Kidney (tissue), 14 donors: ENCODE measurements around the gene ZBTB42. TPM values are rescaled to one million over a fixed set of nuclear protein-coding genes. Genes with fewer than 3 reads are reported as not detected.
A peak's percentile ranks its signal among the peaks of the same experiment; 100 is the strongest.

Source experiments
- DNase-seq, 5 donors: peaks; one replicate each; pipeline ENCODE4 v3.0.0-alpha.2; 2013 to 2020
- FAIRE-seq: peaks from 2 replicates; lab custom pipeline; 2012; peaks lifted over from hg19 to GRCh38; lab: Jason Lieb, UNC
- H3K27ac ChIP-seq, 2 donors: one replicate each; pipeline ENCODE4 v1.7.0; 2013; ENCODE audit warnings: low read depth in 2 of 2, low read length in 2 of 2, inconsistent platforms in 1 of 2
- H3K27me3 ChIP-seq: one replicate; pipeline ENCODE4 v1.7.1; 2013; ENCODE audit warnings: low read length, inconsistent platforms; ENCODE audit not compliant: control insufficient read depth, insufficient read depth
- H3K36me3 ChIP-seq, 3 donors: one replicate each; pipeline versions ENCODE4 v1.7.0 to v1.7.1; 2013; ENCODE audit warnings: low read length in 3 of 3, control low read depth in 1 of 3, inconsistent platforms in 1 of 3; ENCODE audit not compliant: insufficient read depth in 3 of 3, control insufficient read depth in 2 of 3
- H3K4me1 ChIP-seq, 3 donors: one replicate each; pipeline versions ENCODE4 v1.7.0 to v1.7.1; 2013; ENCODE audit warnings: low read length in 3 of 3, inconsistent platforms in 1 of 3, low read depth in 1 of 3; ENCODE audit not compliant: control insufficient read depth in 2 of 3, insufficient read depth in 2 of 3
- H3K4me3 ChIP-seq, 3 donors: one replicate each; pipeline versions ENCODE4 v1.7.0 to v1.8.1; 2013; ENCODE audit warnings: low read length in 3 of 3, control low read depth in 1 of 3, inconsistent platforms in 1 of 3
- H3K9ac ChIP-seq, 3 donors: one replicate each; pipeline versions ENCODE4 v1.7.0 to v1.7.1; 2013; ENCODE audit warnings: low read length in 3 of 3, control low read depth in 1 of 3, inconsistent platforms in 1 of 3
- H3K9me3 ChIP-seq, 3 donors: one replicate each; pipeline versions ENCODE4 v1.7.0 to v1.7.1; 2013; ENCODE audit warnings: low read length in 3 of 3, control low read depth in 1 of 3, inconsistent platforms in 1 of 3; ENCODE audit not compliant: control insufficient read depth in 2 of 3, insufficient read depth in 1 of 3
- intact Hi-C: fragments of 100-400 bp; cut with DNase I; formaldehyde crosslinking; loops from one replicate; pipeline ENCODE4 v1.11.1; 2022
- polyA plus RNA-seq: library from polyadenylated mRNA; stranded (reverse); fragments of 350-450 nt; fragmentation: Illumina TruSeq; extraction: RNeasy Lipid Tissue Mini Kit (QIAGEN cat#74804); gene quantifications from one replicate; pipeline ENCODE4 v1.2.3, GENCODE V29; 2014; ENCODE audit warnings: low read depth, low replicate concordance; ENCODE audit not compliant: insufficient read depth
- total RNA-seq: library from RNA; stranded (reverse); fragmentation: NEBNext Ultra II Directional; extraction: Animal tissue kit (Norgen Biotek cat#: 25700); gene quantifications from one replicate; pipeline ENCODE4 v1.2.1, GENCODE V29; 2021
- TF ChIP-seq, protein P1 (sequence below): IDR thresholded peaks from 3 replicates; pipeline ENCODE4 v1.5.1; 2012; ENCODE audit warnings: mild to moderate bottlenecking, moderate library complexity, borderline replicate concordance; ENCODE audit not compliant: insufficient read depth; ENCODE audit errors: extremely low read depth
- donor health status: control.
- donor health status: control.
- donor health status: control.
- donor health status: control.
- donor health status: control.
- donor health status: DM: yes; HTN: yes; CAD: no.
- donor health status: Normal renal cell carcinoma (clear cell type).

ZBTB42 gene
- total and polyA plus RNA-seq, 2 donors from 2014 or later = 3.9 to 10.0 TPM

DNA sequence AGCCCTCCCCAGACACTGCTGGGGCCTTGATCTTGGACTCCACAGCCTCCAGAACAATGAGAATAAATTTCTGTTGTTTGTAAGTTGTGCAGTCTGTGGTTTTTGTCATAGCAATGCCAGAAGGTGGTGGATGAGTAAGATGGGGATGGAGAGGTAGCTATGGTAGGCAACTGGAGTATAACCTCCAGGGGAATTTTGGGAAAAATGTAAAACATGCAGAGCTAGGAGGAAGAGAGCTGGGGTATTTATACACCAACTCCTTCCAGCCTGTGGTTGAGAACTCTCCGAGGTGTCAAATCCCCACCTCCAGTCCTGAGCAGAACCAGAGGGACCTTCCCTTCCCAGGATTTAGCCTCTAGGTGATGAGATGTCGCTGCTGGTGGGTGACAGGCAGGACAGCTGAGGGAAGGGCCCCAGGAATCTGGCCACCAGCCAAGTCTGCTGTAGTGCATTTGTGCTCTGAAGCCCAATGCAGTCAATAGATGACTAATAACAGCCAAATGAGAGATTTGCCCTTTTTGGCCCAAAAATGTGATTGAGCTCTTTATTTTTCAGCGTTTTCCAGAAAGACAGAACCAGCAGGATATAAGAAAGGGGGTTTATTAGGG, 45.0 kb downstream of the ZBTB42 start:
- DNase-seq = peak in 1 of 5 donors; percentile 17
- TF ChIP-seq, protein P1, sequence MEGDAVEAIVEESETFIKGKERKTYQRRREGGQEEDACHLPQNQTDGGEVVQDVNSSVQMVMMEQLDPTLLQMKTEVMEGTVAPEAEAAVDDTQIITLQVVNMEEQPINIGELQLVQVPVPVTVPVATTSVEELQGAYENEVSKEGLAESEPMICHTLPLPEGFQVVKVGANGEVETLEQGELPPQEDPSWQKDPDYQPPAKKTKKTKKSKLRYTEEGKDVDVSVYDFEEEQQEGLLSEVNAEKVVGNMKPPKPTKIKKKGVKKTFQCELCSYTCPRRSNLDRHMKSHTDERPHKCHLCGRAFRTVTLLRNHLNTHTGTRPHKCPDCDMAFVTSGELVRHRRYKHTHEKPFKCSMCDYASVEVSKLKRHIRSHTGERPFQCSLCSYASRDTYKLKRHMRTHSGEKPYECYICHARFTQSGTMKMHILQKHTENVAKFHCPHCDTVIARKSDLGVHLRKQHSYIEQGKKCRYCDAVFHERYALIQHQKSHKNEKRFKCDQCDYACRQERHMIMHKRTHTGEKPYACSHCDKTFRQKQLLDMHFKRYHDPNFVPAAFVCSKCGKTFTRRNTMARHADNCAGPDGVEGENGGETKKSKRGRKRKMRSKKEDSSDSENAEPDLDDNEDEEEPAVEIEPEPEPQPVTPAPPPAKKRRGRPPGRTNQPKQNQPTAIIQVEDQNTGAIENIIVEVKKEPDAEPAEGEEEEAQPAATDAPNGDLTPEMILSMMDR = no peak
- Histone ChIP-seq H3K9ac (no peak overlapping the region), H3K4me1 (peaks cover 0 to 10% (median 0%) of the 10 kb centered on the region in 3 donors), H3K27me3 (peaks cover 14% of the 10 kb centered on the region), H3K27ac (no peak overlapping the region), H3K9me3 (no peaks in the 10 kb centered on the region), H3K4me3 (no peak overlapping the region), H3K36me3 (no peaks in the 10 kb centered on the region)
- no peak for FAIRE-seq
- intact Hi-C loops = no loop called here

DNA sequence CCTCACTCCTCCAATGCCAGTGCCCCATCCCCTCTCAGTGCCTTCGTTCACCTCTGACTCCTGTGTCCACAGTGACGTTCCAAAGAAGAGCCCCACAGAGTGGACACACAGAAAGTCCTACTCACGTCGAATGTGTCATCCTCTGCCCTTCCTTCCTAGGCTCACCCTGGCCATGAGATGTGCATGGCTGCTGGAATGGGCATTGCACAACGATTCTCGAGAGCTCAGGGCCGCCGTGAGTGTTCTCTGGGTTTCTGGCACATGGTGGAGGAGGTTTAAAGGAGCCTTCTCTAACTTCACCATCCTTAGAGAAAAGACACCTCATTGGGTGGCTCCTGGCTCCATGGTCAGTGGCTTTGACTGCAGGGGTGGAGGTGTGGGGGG, 51.4 kb downstream of the ZBTB42 start:
- H3K27me3 ChIP-seq = no peaks in the 10 kb centered on the region
- intact Hi-C loops = no loop called here
- FAIRE-seq (no peak), DNase-seq (no peak)
- H3K27ac ChIP-seq = no peak overlapping the region
- no peak overlapping the region for H3K4me3 ChIP-seq
- H3K36me3 ChIP-seq = no peaks in the 10 kb centered on the region
- no peaks in the 10 kb centered on the region for H3K4me1 ChIP-seq
- no peaks in the 10 kb centered on the region for H3K9me3 ChIP-seq
- no peak overlapping the region for H3K9ac ChIP-seq
- TF ChIP-seq, protein P1 = no peak

Other genes starting within 250 kb of the ZBTB42 start
- gene C14orf180, start 221.3 kb upstream of the ZBTB42 start, total RNA-seq = 2.1 TPM
- 3.1 TPM for gene C14orf180, start 221.3 kb upstream of the ZBTB42 start, polyA plus RNA-seq
- 0.50 TPM for gene TMEM179, start 196.3 kb upstream of the ZBTB42 start, total RNA-seq
- gene TMEM179, start 196.3 kb upstream of the ZBTB42 start, polyA plus RNA-seq = 0.67 TPM
- gene INF2, start 111.5 kb upstream of the ZBTB42 start, total RNA-seq = 82.7 TPM
- gene INF2, start 111.5 kb upstream of the ZBTB42 start, polyA plus RNA-seq = 58.5 TPM
- gene ADSS1, start 76.9 kb upstream of the ZBTB42 start, total RNA-seq = 7.5 TPM
- 16.5 TPM for gene ADSS1, start 76.9 kb upstream of the ZBTB42 start, polyA plus RNA-seq
- gene SIVA1, start 48.0 kb upstream of the ZBTB42 start, total RNA-seq = 65.7 TPM
- 124 TPM for gene SIVA1, start 48.0 kb upstream of the ZBTB42 start, polyA plus RNA-seq
- gene AKT1, start 5.4 kb upstream of the ZBTB42 start, total RNA-seq = 125 TPM
- gene AKT1, start 5.4 kb upstream of the ZBTB42 start, polyA plus RNA-seq = 70.6 TPM
- 42.4 TPM for gene CEP170B, start 64.2 kb downstream of the ZBTB42 start, total RNA-seq
- gene CEP170B, start 64.2 kb downstream of the ZBTB42 start, polyA plus RNA-seq = 8.1 TPM
- gene PLD4, start 123.8 kb downstream of the ZBTB42 start, total RNA-seq = 3.2 TPM
- gene PLD4, start 123.8 kb downstream of the ZBTB42 start, polyA plus RNA-seq = not detected
- gene AHNAK2, start 177.3 kb downstream of the ZBTB42 start, total RNA-seq = 72.0 TPM
- 1.1 TPM for gene AHNAK2, start 177.3 kb downstream of the ZBTB42 start, polyA plus RNA-seq
- 22.6 TPM for gene CLBA1, start 184.7 kb downstream of the ZBTB42 start, total RNA-seq
- gene CLBA1, start 184.7 kb downstream of the ZBTB42 start, polyA plus RNA-seq = 13.2 TPM
- gene CDCA4, start 220.0 kb downstream of the ZBTB42 start, total RNA-seq = 6.3 TPM
- 4.1 TPM for gene CDCA4, start 220.0 kb downstream of the ZBTB42 start, polyA plus RNA-seq